Neural progenitor cell (in vitro differentiated cells): ENCODE measurements around the gene MVB12B. TPM values are rescaled to one million over a fixed set of nuclear protein-coding genes. Genes with fewer than 3 reads are reported as not detected.

Source experiments
- DNase-seq: peaks from one replicate; pipeline ENCODE4 v3.0.0-alpha.2; 2016; ENCODE audit warnings: low spot score
- H2AFZ ChIP-seq: fragments of 200-600 bp; sonication (generic); replicated peaks from 2 replicates; pipeline ENCODE4 v1.6.1; 2016; ENCODE audit warnings: antibody characterized with exemption
- H3F3A ChIP-seq: fragments of 200-600 bp; sonication (generic); 2 replicates; pipeline ENCODE4 v1.6.1; 2016; ENCODE audit warnings: antibody characterized with exemption, low read depth
- H3K27ac ChIP-seq: fragments of 200-600 bp; sonication (generic); 2 replicates; pipeline ENCODE4 v1.5.1; 2016; ENCODE audit warnings: mild to moderate bottlenecking
- H3K27me3 ChIP-seq: fragments of 200-600 bp; sonication (generic); 2 replicates; pipeline ENCODE4 v1.6.1; 2016; ENCODE audit warnings: mild to moderate bottlenecking, moderate library complexity
- H3K36me3 ChIP-seq: fragments of 200-600 bp; sonication (generic); 2 replicates; pipeline ENCODE4 v1.5.1; 2016
- H3K4me1 ChIP-seq: fragments of 200-600 bp; sonication (generic); 2 replicates; pipeline ENCODE4 v1.6.1; 2016; ENCODE audit warnings: mixed run types
- H3K4me2 ChIP-seq: fragments of 200-600 bp; sonication (generic); 2 replicates; pipeline ENCODE4 v1.6.1; 2016
- H3K4me3 ChIP-seq: fragments of 200-600 bp; sonication (generic); 2 replicates; pipeline ENCODE4 v1.5.1; 2016
- H3K79me2 ChIP-seq: fragments of 200-600 bp; sonication (generic); 2 replicates; pipeline ENCODE4 v1.6.1; 2016; ENCODE audit warnings: low read depth
- H3K9ac ChIP-seq: fragments of 200-600 bp; sonication (generic); 2 replicates; pipeline ENCODE4 v1.6.1; 2016
- H3K9me3 ChIP-seq: fragments of 200-600 bp; sonication (generic); 2 replicates; pipeline ENCODE4 v1.5.1; 2016; ENCODE audit warnings: low read depth
- H4K20me1 ChIP-seq: fragments of 200-600 bp; sonication (generic); 2 replicates; pipeline ENCODE4 v1.6.1; 2016; ENCODE audit warnings: low read depth
- H3K27ac Mint-ChIP-seq: 3 replicates; pipeline ENCODE4 v1.8.0; 2021; ENCODE audit warnings: mixed read lengths
- H3K27me3 Mint-ChIP-seq: 2 replicates; pipeline ENCODE4 v1.8.0; 2022; ENCODE audit warnings: low read depth, mild to moderate bottlenecking, inconsistent platforms, moderate library complexity, mixed read lengths; ENCODE audit not compliant: insufficient read depth
- H3K36me3 Mint-ChIP-seq: 3 replicates; pipeline ENCODE4 v1.8.0; 2021; ENCODE audit warnings: mixed read lengths
- H3K4me1 Mint-ChIP-seq: 3 replicates; pipeline ENCODE4 v1.8.0; 2021; ENCODE audit warnings: mixed read lengths
- H3K4me3 Mint-ChIP-seq: 3 replicates; pipeline ENCODE4 v1.8.0; 2021; ENCODE audit warnings: mild to moderate bottlenecking, moderate library complexity, mixed read lengths
- H3K9me3 Mint-ChIP-seq: 3 replicates; pipeline ENCODE4 v1.8.0; 2020; ENCODE audit warnings: mixed read lengths
- EZH2 ChIP-seq: fragments of 200-600 bp; sonication (generic); IDR thresholded peaks from 2 replicates; pipeline ENCODE4 v1.6.1; 2017; ENCODE audit warnings: antibody characterized with exemption, mild to moderate bottlenecking, moderate library complexity
- EZH2phosphoT487 ChIP-seq: fragments of 200-600 bp; sonication (generic); IDR thresholded peaks from 2 replicates; pipeline ENCODE4 v1.6.1; 2017; ENCODE audit warnings: antibody characterized with exemption
- total RNA-seq: library from RNA; depleted of rRNA; stranded (reverse); fragments of >200 nt; gene quantifications from 2 replicates; pipeline ENCODE4 v1.2.3, GENCODE V29; 2015; ENCODE audit warnings: low replicate concordance
- TF ChIP-seq, protein P1 (sequence below): fragments of 200-600 bp; sonication (generic); IDR thresholded peaks from 2 replicates; pipeline ENCODE4 v1.5.1; 2017; ENCODE audit warnings: antibody characterized with exemption, mild to moderate bottlenecking

MVB12B gene
- total RNA-seq, 1 donor from 2014 or later, result 16.1 TPM

DNA sequence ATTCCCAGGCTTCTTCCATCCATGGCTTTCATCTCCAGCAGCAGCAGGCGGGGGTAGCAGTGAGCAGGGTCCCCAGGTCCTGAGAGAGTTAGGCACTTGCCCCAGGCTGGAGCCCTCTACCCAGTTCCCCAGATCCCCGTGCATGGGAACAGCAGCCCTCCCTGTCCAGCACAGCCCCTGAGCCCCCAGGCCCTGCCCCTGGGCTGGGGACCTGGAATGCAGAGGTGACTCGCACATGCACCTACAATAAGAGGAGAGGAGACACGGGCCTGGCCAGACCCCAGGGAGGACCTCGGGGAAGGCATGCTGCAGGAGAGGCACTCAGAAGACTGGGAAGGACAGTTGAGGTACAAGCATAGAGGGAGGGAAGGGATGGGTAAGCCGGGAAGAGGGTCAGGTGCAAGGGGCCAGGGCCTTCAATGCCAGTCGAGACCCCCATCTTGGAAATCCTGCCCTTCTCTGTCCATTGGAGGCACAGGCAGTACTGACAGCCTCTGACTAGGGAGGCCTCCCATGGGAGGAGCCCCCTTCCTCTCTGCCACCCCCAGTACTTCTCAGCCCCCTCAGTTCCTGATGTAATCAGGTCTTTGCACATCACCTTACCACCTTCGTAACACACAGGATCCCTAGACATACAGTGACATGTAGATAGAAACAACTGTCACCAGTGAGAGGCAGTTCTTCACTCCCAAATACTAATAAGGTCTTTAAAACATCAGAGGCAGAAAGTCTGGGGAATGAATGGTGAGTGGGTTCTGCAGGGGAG lies 151.8 kb downstream of the MVB12B start:
- no peak overlapping the region for H3K27ac ChIP-seq

DNA sequence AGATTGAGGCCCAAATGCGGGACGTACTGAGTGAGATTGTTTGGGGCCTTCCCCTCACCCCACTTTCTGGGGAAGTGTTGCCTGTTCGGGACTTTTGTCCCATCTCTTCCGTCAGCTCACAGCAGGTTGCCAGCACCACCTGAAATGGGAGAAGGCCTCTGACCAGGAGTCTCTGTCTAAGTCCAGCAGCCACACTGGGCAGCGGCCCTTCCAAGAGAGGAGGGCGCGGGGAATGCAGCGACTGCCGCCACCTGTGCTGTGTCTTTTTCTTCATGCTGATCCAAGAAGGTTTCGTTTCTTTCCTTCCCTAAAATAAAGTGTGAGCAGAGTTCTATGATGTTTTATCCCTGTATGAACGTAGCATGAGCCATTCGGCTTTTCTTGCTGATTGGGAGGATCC lies 152.9 kb downstream of the MVB12B start:
- H3K27me3 Mint-ChIP-seq, result peaks cover 12% of the 10 kb centered on the region

More for the DNA sequence above, 151.8 kb downstream of the MVB12B start:
- H3K4me3 Mint-ChIP-seq, result no peak overlapping the region
- H3K27ac Mint-ChIP-seq, result no peak overlapping the region
- H2AFZ ChIP-seq, result no peak overlapping the region
- H3F3A ChIP-seq, result peaks cover 10% of the 10 kb centered on the region
- no peaks in the 10 kb centered on the region for H3K79me2 ChIP-seq
- H3K4me2 ChIP-seq, result no peak overlapping the region
- no peak overlapping the region for H3K4me3 ChIP-seq
- no peaks in the 10 kb centered on the region for H3K27me3 ChIP-seq
- peaks cover 12% of the 10 kb centered on the region for H3K27me3 Mint-ChIP-seq
- TF ChIP-seq, protein P1, sequence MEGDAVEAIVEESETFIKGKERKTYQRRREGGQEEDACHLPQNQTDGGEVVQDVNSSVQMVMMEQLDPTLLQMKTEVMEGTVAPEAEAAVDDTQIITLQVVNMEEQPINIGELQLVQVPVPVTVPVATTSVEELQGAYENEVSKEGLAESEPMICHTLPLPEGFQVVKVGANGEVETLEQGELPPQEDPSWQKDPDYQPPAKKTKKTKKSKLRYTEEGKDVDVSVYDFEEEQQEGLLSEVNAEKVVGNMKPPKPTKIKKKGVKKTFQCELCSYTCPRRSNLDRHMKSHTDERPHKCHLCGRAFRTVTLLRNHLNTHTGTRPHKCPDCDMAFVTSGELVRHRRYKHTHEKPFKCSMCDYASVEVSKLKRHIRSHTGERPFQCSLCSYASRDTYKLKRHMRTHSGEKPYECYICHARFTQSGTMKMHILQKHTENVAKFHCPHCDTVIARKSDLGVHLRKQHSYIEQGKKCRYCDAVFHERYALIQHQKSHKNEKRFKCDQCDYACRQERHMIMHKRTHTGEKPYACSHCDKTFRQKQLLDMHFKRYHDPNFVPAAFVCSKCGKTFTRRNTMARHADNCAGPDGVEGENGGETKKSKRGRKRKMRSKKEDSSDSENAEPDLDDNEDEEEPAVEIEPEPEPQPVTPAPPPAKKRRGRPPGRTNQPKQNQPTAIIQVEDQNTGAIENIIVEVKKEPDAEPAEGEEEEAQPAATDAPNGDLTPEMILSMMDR, result no peak
- TF ChIP-seq EZH2 (no peak), EZH2phosphoT487 (no peak)
- H3K36me3 Mint-ChIP-seq, result peaks cover 26% of the 10 kb centered on the region
- H3K9ac ChIP-seq, result no peak overlapping the region
- DNase-seq, result no peak
- H3K9me3 Mint-ChIP-seq, result peaks cover 5% of the 10 kb centered on the region
- no peaks in the 10 kb centered on the region for H3K36me3 ChIP-seq
- H3K9me3 ChIP-seq, result no peaks in the 10 kb centered on the region
- H3K4me1 ChIP-seq, result peaks cover 17% of the 10 kb centered on the region
- H3K4me1 Mint-ChIP-seq, result peaks cover 48% of the 10 kb centered on the region
- peaks cover 25% of the 10 kb centered on the region for H4K20me1 ChIP-seq

DNA sequence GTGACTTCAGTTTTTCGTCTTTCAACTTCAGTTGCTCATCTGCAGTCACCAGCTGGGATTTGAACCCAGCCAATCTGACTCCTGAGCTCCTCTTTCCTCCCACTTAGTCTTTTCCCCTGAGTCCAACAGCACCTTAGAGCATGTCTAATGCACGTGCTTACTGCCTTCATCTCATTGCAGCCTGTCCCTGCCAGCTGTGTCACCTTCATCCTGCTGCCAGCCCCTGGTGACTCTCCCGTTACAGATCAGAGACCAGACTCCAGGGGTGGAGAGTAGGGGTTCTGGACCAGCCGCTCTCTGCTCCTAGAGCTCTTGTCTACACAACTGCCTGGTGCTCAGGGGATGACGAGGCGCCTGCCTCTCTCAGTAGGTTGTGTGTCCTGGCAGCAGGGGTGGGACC lies 154.2 kb downstream of the MVB12B start:
- DNase-seq, result no peak

More for the DNA sequence above, 152.9 kb downstream of the MVB12B start:
- peaks cover 25% of the 10 kb centered on the region for H3K36me3 Mint-ChIP-seq
- peaks cover 46% of the 10 kb centered on the region for H3K4me1 Mint-ChIP-seq
- peaks cover 27% of the 10 kb centered on the region for H4K20me1 ChIP-seq
- TF ChIP-seq, protein P1, result no peak
- TF ChIP-seq EZH2 (no peak), EZH2phosphoT487 (no peak)
- H3K4me1 ChIP-seq, result peaks cover 17% of the 10 kb centered on the region
- H3K4me3 ChIP-seq, result no peak overlapping the region
- DNase-seq, result no peak
- no peak overlapping the region for H3K4me2 ChIP-seq
- H3K27ac ChIP-seq, result no peak overlapping the region
- no peaks in the 10 kb centered on the region for H3K36me3 ChIP-seq
- no peak overlapping the region for H3K4me3 Mint-ChIP-seq
- no peak overlapping the region for H3K27ac Mint-ChIP-seq
- peaks cover 5% of the 10 kb centered on the region for H3K9me3 Mint-ChIP-seq
- no peak overlapping the region for H2AFZ ChIP-seq
- no peaks in the 10 kb centered on the region for H3K27me3 ChIP-seq
- H3F3A ChIP-seq, result peaks cover 10% of the 10 kb centered on the region
- H3K9ac ChIP-seq, result no peak overlapping the region
- H3K79me2 ChIP-seq, result no peaks in the 10 kb centered on the region
- no peaks in the 10 kb centered on the region for H3K9me3 ChIP-seq

More for the DNA sequence above, 154.2 kb downstream of the MVB12B start:
- H3K27me3 ChIP-seq, result no peaks in the 10 kb centered on the region
- H3K4me2 ChIP-seq, result no peak overlapping the region
- peaks cover 10% of the 10 kb centered on the region for H3F3A ChIP-seq
- peaks cover 17% of the 10 kb centered on the region for H3K4me1 ChIP-seq
- H3K9ac ChIP-seq, result no peak overlapping the region
- H3K9me3 ChIP-seq, result no peaks in the 10 kb centered on the region
- Mint-ChIP-seq H3K27ac (peak overlapping the region; percentile 75), H3K4me3 (peak overlapping the region; percentile 14), H3K36me3 (peaks cover 21% of the 10 kb centered on the region), H3K9me3 (peaks cover 5% of the 10 kb centered on the region), H3K4me1 (peaks cover 46% of the 10 kb centered on the region), H3K27me3 (peaks cover 12% of the 10 kb centered on the region)
- no peaks in the 10 kb centered on the region for H3K36me3 ChIP-seq
- H3K4me3 ChIP-seq, result no peak overlapping the region
- no peak overlapping the region for H3K27ac ChIP-seq
- peaks cover 27% of the 10 kb centered on the region for H4K20me1 ChIP-seq
- H2AFZ ChIP-seq, result no peak overlapping the region
- TF ChIP-seq EZH2phosphoT487 (no peak), EZH2 (no peak)
- TF ChIP-seq, protein P1, result no peak
- no peaks in the 10 kb centered on the region for H3K79me2 ChIP-seq
